HG03558 (cell line): Measurements from ENCODE around the gene GRM8.
"Not testable (repeated sequence)": the region's sequence is repeated elsewhere in the genome, so short reads cannot be mapped to it uniquely, and the experiment has no call there.

ENCODE experiments used
- ATAC-seq: cut with Tn5 transposase; IDR thresholded peaks from one replicate; pipeline ENCODE4 v1.9.1; 2021; ENCODE audit warnings: moderate number of reproducible peaks; ENCODE audit not compliant: unreplicated experiment; ENCODE audit errors: extremely low read depth

The GRM8 gene

GRCh38 chr7:126957443-126957842 is 295.3 kb downstream of the GRM8 start:
- ATAC-seq = no peak

- no peak for ATAC-seq
Observed at GRCh38 chr7:126953461-126953860, 299.3 kb downstream of the GRM8 start.

- peak; percentile 57 for ATAC-seq
Observed at GRCh38 chr7:126948664-126949063, 304.1 kb downstream of the GRM8 start.

- ATAC-seq = no peak
Observed at GRCh38 chr7:126940723-126941307, 311.9 kb downstream of the GRM8 start.

GRCh38 chr7:126937171-126937570 is 315.6 kb downstream of the GRM8 start:
- no peak for ATAC-seq

GRCh38 chr7:126931581-126931980 is 321.2 kb downstream of the GRM8 start:
- no peak for ATAC-seq

GRCh38 chr7:126930166-126930565 is 322.6 kb downstream of the GRM8 start:
- ATAC-seq = no peak

GRCh38 chr7:126924477-126924876 is 328.3 kb downstream of the GRM8 start:
- no peak for ATAC-seq

- ATAC-seq = not testable (repeated sequence)
Observed at GRCh38 chr7:126911627-126912026, 341.1 kb downstream of the GRM8 start.

- not testable (repeated sequence) for ATAC-seq
Observed at GRCh38 chr7:126908564-126908963, 344.2 kb downstream of the GRM8 start.

GRCh38 chr7:126907657-126908056 is 345.1 kb downstream of the GRM8 start:
- ATAC-seq = not testable (repeated sequence)

- not testable (repeated sequence) for ATAC-seq
Observed at GRCh38 chr7:126905255-126905654, 347.5 kb downstream of the GRM8 start.

- ATAC-seq = not testable (repeated sequence)
Observed at GRCh38 chr7:126901041-126901765, 351.5 kb downstream of the GRM8 start.

- ATAC-seq = not testable (repeated sequence)
Observed at GRCh38 chr7:126887980-126888379, 364.8 kb downstream of the GRM8 start.

- not testable (repeated sequence) for ATAC-seq
Observed at GRCh38 chr7:126887560-126887959, 365.2 kb downstream of the GRM8 start.

- ATAC-seq = not testable (repeated sequence)
Observed at GRCh38 chr7:126882730-126883129, 370.0 kb downstream of the GRM8 start.

GRCh38 chr7:126881908-126882307 is 370.8 kb downstream of the GRM8 start:
- ATAC-seq = not testable (repeated sequence)

GRCh38 chr7:126881315-126881714 is 371.4 kb downstream of the GRM8 start:
- no peak for ATAC-seq

GRCh38 chr7:126876536-126876935 is 376.2 kb downstream of the GRM8 start:
- ATAC-seq = not testable (repeated sequence)

GRCh38 chr7:126856691-126857291 is 395.9 kb downstream of the GRM8 start:
- peak; percentile 67 for ATAC-seq

- ATAC-seq = no peak
Observed at GRCh38 chr7:126845331-126845730, 407.4 kb downstream of the GRM8 start.
